Transverse colon (tissue), 4 donors: ENCODE results near the gene MSI2.

Source experiments
- EP300 ChIP-seq: sonication (generic); formaldehyde crosslinking; IDR thresholded peaks from one replicate; pipeline ENCODE4 v1.6.1; 2017; ENCODE audit warnings: antibody characterized with exemption, low read depth
- POLR2AphosphoS5 ChIP-seq, 3 donors: sonication (generic); formaldehyde crosslinking; IDR thresholded peaks; one replicate each; pipeline ENCODE4 v1.6.1; 2016; ENCODE audit warnings: antibody characterized with exemption in 3 of 3
- TF ChIP-seq, protein P1 (sequence below), 5 experiments: fragments of 200-600 bp in 3 of 5; fragments of 450-650 bp in 2 of 5; sonication (generic) in 3 of 5; IDR thresholded peaks; 1 replicate in 2 of 5; 2 replicates in 3 of 5; pipeline ENCODE4 v1.5.1; 2016 to 2017; ENCODE audit warnings: antibody characterized with exemption in 5 of 5, inconsistent platforms in 3 of 5, mild to moderate bottlenecking in 2 of 5, moderate library complexity in 1 of 5

DNA sequence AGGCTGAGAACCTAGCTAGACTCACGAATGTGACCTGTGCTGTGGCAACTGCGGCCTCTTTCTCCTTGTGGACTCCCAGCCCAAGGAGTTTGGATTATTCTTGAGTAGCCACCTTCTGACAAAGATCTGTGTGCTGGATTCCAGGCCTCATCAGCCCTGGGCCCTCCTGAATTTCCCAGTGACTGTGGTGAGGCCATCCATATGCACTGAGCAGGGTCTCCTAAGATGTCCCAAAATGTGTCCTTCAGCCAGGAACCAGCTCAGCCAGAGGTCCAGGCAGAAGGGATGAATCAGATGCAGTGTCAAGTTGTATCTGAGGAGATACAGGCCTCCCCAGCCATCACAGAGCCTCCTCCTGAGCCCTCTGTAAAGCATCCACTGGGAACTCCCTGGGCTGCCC is 364.3 kb downstream of the MSI2 start:
- TF ChIP-seq, protein P1, sequence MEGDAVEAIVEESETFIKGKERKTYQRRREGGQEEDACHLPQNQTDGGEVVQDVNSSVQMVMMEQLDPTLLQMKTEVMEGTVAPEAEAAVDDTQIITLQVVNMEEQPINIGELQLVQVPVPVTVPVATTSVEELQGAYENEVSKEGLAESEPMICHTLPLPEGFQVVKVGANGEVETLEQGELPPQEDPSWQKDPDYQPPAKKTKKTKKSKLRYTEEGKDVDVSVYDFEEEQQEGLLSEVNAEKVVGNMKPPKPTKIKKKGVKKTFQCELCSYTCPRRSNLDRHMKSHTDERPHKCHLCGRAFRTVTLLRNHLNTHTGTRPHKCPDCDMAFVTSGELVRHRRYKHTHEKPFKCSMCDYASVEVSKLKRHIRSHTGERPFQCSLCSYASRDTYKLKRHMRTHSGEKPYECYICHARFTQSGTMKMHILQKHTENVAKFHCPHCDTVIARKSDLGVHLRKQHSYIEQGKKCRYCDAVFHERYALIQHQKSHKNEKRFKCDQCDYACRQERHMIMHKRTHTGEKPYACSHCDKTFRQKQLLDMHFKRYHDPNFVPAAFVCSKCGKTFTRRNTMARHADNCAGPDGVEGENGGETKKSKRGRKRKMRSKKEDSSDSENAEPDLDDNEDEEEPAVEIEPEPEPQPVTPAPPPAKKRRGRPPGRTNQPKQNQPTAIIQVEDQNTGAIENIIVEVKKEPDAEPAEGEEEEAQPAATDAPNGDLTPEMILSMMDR (IDR thresholded peaks at IDR 0.05) = no peak
- no peak for TF ChIP-seq POLR2AphosphoS5 (IDR thresholded peaks at IDR 0.05)
- TF ChIP-seq EP300 = no peak
